ENCODE measurements around the gene HERC4. TPM values are rescaled to one million over a fixed set of nuclear protein-coding genes. Genes with fewer than 3 reads are reported as not detected.

Gene HERC4
- total RNA-seq, 1 experiment from 2014 or later = 39.4 TPM

GRCh38 chr10:67955614-67956013 is 119.5 kb downstream of the HERC4 start:
- TF ChIP-seq ARID4B (CRISPR knock-in tag; IDR thresholded peaks at IDR 0.05; ENCODE audit: borderline replicate concordance) = no peak
- TF ChIP-seq AR (CRISPR knock-in tag; IDR thresholded peaks at IDR 0.05) = no peak
- no peak for TF ChIP-seq NR3C1 (CRISPR knock-in tag; conservative IDR thresholded peaks at IDR 0.05; ENCODE audit: low read depth)
- TF ChIP-seq TCF7 (CRISPR knock-in tag; IDR thresholded peaks at IDR 0.05; ENCODE audit: low read depth) = no peak
- no peak for TF ChIP-seq IRF2 (CRISPR knock-in tag; IDR thresholded peaks at IDR 0.05; ENCODE audit: borderline replicate concordance, low read depth)
- TF ChIP-seq NR2C2 (CRISPR knock-in tag; IDR thresholded peaks at IDR 0.05) = no peak
- no peak for TF ChIP-seq ZNF317 (CRISPR knock-in tag; IDR thresholded peaks at IDR 0.05; ENCODE audit: borderline replicate concordance, low read depth)
- TF ChIP-seq ZNF416 (CRISPR knock-in tag; IDR thresholded peaks at IDR 0.05) = no peak
- no peak for TF ChIP-seq PREB (CRISPR knock-in tag; IDR thresholded peaks at IDR 0.05; ENCODE audit: borderline replicate concordance)
- no peaks in the 10 kb centered on the region for H3K9me3 Mint-ChIP-seq
- CTCF ChIA-PET = no interaction called here
- H3K27ac Mint-ChIP-seq = no peak overlapping the region
- peaks cover 5% of the 10 kb centered on the region; the same call in 1 of the 2 replicates for H3K4me1 Mint-ChIP-seq
- no peaks in the 10 kb centered on the region for H3K27me3 Mint-ChIP-seq (ENCODE audit: low read depth)
- DNase-seq (ENCODE audit: low spot score) = no peak
- POLR2A ChIA-PET = no interaction called here
- ATAC-seq = no peak
- H3K4me3 Mint-ChIP-seq = no peak overlapping the region
- H3K36me3 Mint-ChIP-seq = no peaks in the 10 kb centered on the region

GRCh38 chr10:67943917-67944316 is 131.2 kb downstream of the HERC4 start:
- POLR2A ChIA-PET = interaction anchor here (1.0 kb wide), 1 partner anchor 388 kb away, joined by 3 read pairs; the partner anchor contains the start of gene HNRNPH3
- ATAC-seq (peak; percentile 74), DNase-seq (ENCODE audit: low spot score) (peak; percentile 25)
- H3K4me1 Mint-ChIP-seq = peaks cover 13% of the 10 kb centered on the region
- H3K27ac Mint-ChIP-seq = no peak overlapping the region
- H3K36me3 Mint-ChIP-seq = peaks cover 33% of the 10 kb centered on the region
- peaks cover 12% of the 10 kb centered on the region for H3K9me3 Mint-ChIP-seq
- no peak overlapping the region for H3K4me3 Mint-ChIP-seq
- no peaks in the 10 kb centered on the region for H3K27me3 Mint-ChIP-seq (ENCODE audit: low read depth)
- CTCF ChIA-PET = interaction anchor here (0.9 kb wide), 1 partner anchor 155 kb away, joined by 3 read pairs; no protein-coding TSS in a partner anchor
- TF ChIP-seq ZNF512 (CRISPR knock-in tag; IDR thresholded peaks at IDR 0.05; ENCODE audit: borderline replicate concordance) (no peak), ZNF317 (CRISPR knock-in tag; IDR thresholded peaks at IDR 0.05; ENCODE audit: borderline replicate concordance, low read depth) (no peak), TCF7 (CRISPR knock-in tag; IDR thresholded peaks at IDR 0.05; ENCODE audit: low read depth) (no peak), E2F5 (CRISPR knock-in tag; IDR thresholded peaks at IDR 0.05) (no peak), CREB1 (CRISPR knock-in tag; IDR thresholded peaks at IDR 0.05) (no peak), NFYB (CRISPR knock-in tag; conservative IDR thresholded peaks at IDR 0.05; ENCODE audit: low read depth) (no peak), MLX (CRISPR knock-in tag; IDR thresholded peaks at IDR 0.05) (no peak), NFATC4 (CRISPR knock-in tag; IDR thresholded peaks at IDR 0.05) (no peak), SP1 (CRISPR knock-in tag; conservative IDR thresholded peaks at IDR 0.05) (no peak), ZNF532 (CRISPR knock-in tag; IDR thresholded peaks at IDR 0.05; ENCODE audit: borderline replicate concordance) (no peak)

All from WTC11 (cell line).